HCT116 (cell line): Measurements from ENCODE around the gene CYP4F8. TPM values are rescaled to one million over a fixed set of nuclear protein-coding genes. Genes with fewer than 3 reads are reported as not detected.

Source experiments
- ATAC-seq: fragments of 200-7000 bp; cut with Tn5 transposase; 2 replicates; pipeline ENCODE4 v1.9.1; 2020; ENCODE audit warnings: mild to moderate bottlenecking, moderate library complexity
- BruUV-seq: library from RNA; stranded (reverse); fragments of 400-500 nt; replicated peaks from 2 replicates; lab custom pipeline; 2021; lab: Mats Ljungman, UMichigan
- CTCF ChIA-PET: fragments of 300-600 bp; sonication (Branson Sonifier 250); formaldehyde crosslinking; loops from one replicate; lab custom pipeline; 2021; ENCODE audit warnings: antibody characterized with exemption; lab: Charles Lee
- POLR2A ChIA-PET: fragments of 300-600, 350-600 bp; sonication (Branson Sonifier 250); formaldehyde crosslinking; loops from one replicate; lab custom pipeline; 2021; ENCODE audit warnings: antibody characterized with exemption; lab: Charles Lee
- RAD21 ChIA-PET, 2 experiments: fragments of 300-600 bp; sonication (Branson Sonifier 250); formaldehyde crosslinking; loops; one replicate each; lab custom pipeline; 2023; ENCODE audit warnings: low total read pairs in 2 of 2; ENCODE audit not compliant: uncharacterized antibody in 2 of 2, unreplicated experiment in 2 of 2, low non-redundant PET in 1 of 2; lab: Charles Lee
- DNase-seq: peaks from one replicate; pipeline ENCODE4 v3.0.0-alpha.2; 2010; ENCODE audit warnings: low read depth, low spot score
- H2AFZ ChIP-seq: fragments of 200-600 bp; shearing (Covaris generic), sonication (generic); 2 replicates; pipeline ENCODE4 v1.6.1; 2017; ENCODE audit warnings: low read depth, mixed run types, mixed read lengths, antibody characterized with exemption, low read length; ENCODE audit not compliant: poor library complexity, severe bottlenecking
- H3K27ac ChIP-seq: 2 replicates; pipeline ENCODE4 v1.5.1; 2012; ENCODE audit warnings: low read depth, low read length
- H3K27me3 ChIP-seq: fragments of 200-600 bp; sonication (generic); 2 replicates; pipeline ENCODE4 v1.6.1; 2016; ENCODE audit warnings: mixed run types, low read length, mixed read lengths; ENCODE audit not compliant: insufficient read depth
- H3K36me3 ChIP-seq, 2 experiments: fragments of 200-500 bp in 1 of 2; fragments of 200-600 bp in 1 of 2; sonication (Bioruptor generic) in 1 of 2; sonication (generic) in 1 of 2; 2 replicates each; pipeline versions ENCODE4 v1.5.1 to v1.6.1; 2014 to 2016; ENCODE audit warnings: low read length in 2 of 2, inconsistent platforms in 1 of 2, mixed read lengths in 1 of 2, mixed run types in 1 of 2; ENCODE audit not compliant: insufficient read depth in 2 of 2, control insufficient read depth in 1 of 2
- H3K4me1 ChIP-seq, 2 experiments: fragments of 200-600 bp in 1 of 2; sonication (generic) in 1 of 2; 2 replicates each; pipeline versions ENCODE4 v1.5.1 to v1.6.1; 2012 to 2017; ENCODE audit warnings: low read length in 2 of 2, inconsistent platforms in 1 of 2, mild to moderate bottlenecking in 1 of 2, mixed read lengths in 1 of 2, mixed run types in 1 of 2, moderate library complexity in 1 of 2; ENCODE audit not compliant: insufficient read depth in 2 of 2, control insufficient read depth in 1 of 2
- H3K4me2 ChIP-seq: fragments of 200-600 bp; sonication (generic); 2 replicates; pipeline ENCODE4 v1.6.1; 2017; ENCODE audit warnings: mixed run types, low read length, mixed read lengths
- H3K4me3 ChIP-seq, 2 experiments: fragments of 200-600 bp in 1 of 2; sonication (generic) in 1 of 2; replicated peaks in 1 of 2; 2 replicates each; pipeline ENCODE4 v1.5.1; 2011 to 2016; ENCODE audit warnings: low read length in 2 of 2, control low read depth in 1 of 2, low read depth in 1 of 2, mild to moderate bottlenecking in 1 of 2, mixed read lengths in 1 of 2, mixed run types in 1 of 2
- H3K79me2 ChIP-seq: fragments of 200-600 bp; sonication (generic); 2 replicates; pipeline ENCODE4 v1.6.1; 2017; ENCODE audit warnings: mild to moderate bottlenecking, mixed run types, low read length, moderate library complexity, mixed read lengths; ENCODE audit not compliant: insufficient read depth
- H3K9ac ChIP-seq: fragments of 200-600 bp; sonication (generic); 2 replicates; pipeline ENCODE4 v1.6.1; 2016; ENCODE audit warnings: low read length, mixed read lengths
- H3K9me2 ChIP-seq: fragments of 200-600 bp; sonication (generic), shearing (Covaris generic); 2 replicates; pipeline ENCODE4 v1.6.1; 2017; ENCODE audit warnings: mixed run types, mild to moderate bottlenecking, moderate library complexity; ENCODE audit not compliant: insufficient read depth
- H3K9me3 ChIP-seq, 2 experiments: fragments of 200-500 bp in 1 of 2; fragments of 200-600 bp in 1 of 2; sonication (Bioruptor generic) in 1 of 2; sonication (generic) in 1 of 2; 2 replicates each; pipeline ENCODE4 v1.6.1; 2014 to 2017; ENCODE audit warnings: low read length in 2 of 2, mixed read lengths in 2 of 2, inconsistent platforms in 1 of 2, low read depth in 1 of 2, mild to moderate bottlenecking in 1 of 2, mixed run types in 1 of 2, moderate library complexity in 1 of 2; ENCODE audit not compliant: control insufficient read depth in 1 of 2, insufficient read depth in 1 of 2
- H4K20me1 ChIP-seq: fragments of 200-600 bp; sonication (generic), shearing (Covaris generic); 2 replicates; pipeline ENCODE4 v1.6.1; 2017; ENCODE audit warnings: mixed run types, mild to moderate bottlenecking, moderate library complexity; ENCODE audit not compliant: insufficient read depth
- ATF3 ChIP-seq: IDR thresholded peaks from 2 replicates; pipeline ENCODE4 v1.6.1; 2012
- CBX3 ChIP-seq: IDR thresholded peaks from 2 replicates; pipeline ENCODE4 v1.6.1; 2012; ENCODE audit warnings: low read depth
- EGR1 ChIP-seq: IDR thresholded peaks from 2 replicates; pipeline ENCODE4 v1.6.1; 2012; ENCODE audit warnings: low read depth
- EZH2 ChIP-seq: fragments of 200-600 bp; sonication (generic); IDR thresholded peaks from 2 replicates; pipeline ENCODE4 v1.6.1; 2017; ENCODE audit warnings: antibody characterized with exemption, mixed run types
- EZH2phosphoT487 ChIP-seq: fragments of 200-600 bp; IDR thresholded peaks from 2 replicates; pipeline ENCODE4 v1.6.1; 2018; ENCODE audit warnings: antibody characterized with exemption, borderline replicate concordance
- FOSL1 ChIP-seq: IDR thresholded peaks from 2 replicates; pipeline ENCODE4 v1.6.1; 2012; ENCODE audit warnings: low read depth
- JUND ChIP-seq: IDR thresholded peaks from 2 replicates; pipeline ENCODE4 v1.6.1; 2012
- POLR2A ChIP-seq: IDR thresholded peaks from 2 replicates; pipeline ENCODE4 v1.7.0; 2011; ENCODE audit warnings: borderline replicate concordance; ENCODE audit not compliant: insufficient read depth, insufficient read length; ENCODE audit errors: extremely low read depth
- POLR2AphosphoS5 ChIP-seq: IDR thresholded peaks from 2 replicates; pipeline ENCODE4 v1.6.1; 2011; ENCODE audit warnings: mild to moderate bottlenecking, low read depth, low read length, moderate library complexity
- RAD21 ChIP-seq: IDR thresholded peaks from 2 replicates; pipeline ENCODE4 v1.6.1; 2012; ENCODE audit warnings: low read depth, mild to moderate bottlenecking
- SIN3A ChIP-seq: IDR thresholded peaks from 2 replicates; pipeline ENCODE4 v1.6.1; 2012; ENCODE audit warnings: low read depth
- SP1 ChIP-seq: IDR thresholded peaks from 2 replicates; pipeline ENCODE4 v1.6.1; 2012; ENCODE audit warnings: low read depth
- TCF7L2 ChIP-seq: IDR thresholded peaks from 2 replicates; pipeline ENCODE4 v1.7.0; 2011; ENCODE audit warnings: borderline replicate concordance, inconsistent platforms; ENCODE audit not compliant: insufficient read depth, insufficient read length; ENCODE audit errors: extremely low read depth
- ZFX ChIP-seq: fragments of 450-650 bp; IDR thresholded peaks from 2 replicates; pipeline ENCODE4 v1.6.1; 2017
- intact Hi-C: fragments of 100-400 bp; cut with micrococcal nuclease; formaldehyde crosslinking; loops from 2 replicates; pipeline ENCODE4 v1.10.0; 2022
- total RNA-seq: library from RNA; stranded (reverse); gene quantifications from one replicate; pipeline ENCODE4 v1.2.1, GENCODE V29; 2021; ENCODE audit not compliant: unreplicated experiment
- TF ChIP-seq, protein P1 (sequence below): IDR thresholded peaks from 2 replicates; pipeline ENCODE4 v1.6.1; 2011; ENCODE audit warnings: mild to moderate bottlenecking, low read length, moderate library complexity; ENCODE audit not compliant: insufficient replicate concordance; ENCODE audit errors: extremely low read depth

CYP4F8 gene
- total RNA-seq, 1 experiment from 2014 or later, result not detected

GRCh38 chr19:15640294-15640903 is 25.4 kb downstream of the CYP4F8 start, which contains the start of gene CYP4F3:
CYP4F3 (plus strand) TSS chr19:15640897; CDS start chr19:15641416, 519 bp downstream.
- no TSS peak for BruUV-seq
- Histone ChIP-seq H3K4me1 (peaks cover 16 to 31% of the 10 kb centered on the region in 2 experiments), H3K4me2 (peak within 1 kb of the TSS; percentile 61), H3K4me3 (0 out of 4 replicates have a peak within 1 kb of the TSS, but pooled peaks of 1 of the 2 experiments have one; percentile 4), H3K36me3 (no peaks in the 10 kb centered on the region), H2AFZ (peak within 1 kb of the TSS; percentile 9), H4K20me1 (no peaks in the 10 kb centered on the region), H3K9me3 (no peaks in the 10 kb centered on the region), H3K9ac (peak within 1 kb of the TSS; percentile 8; the same call in 1 of the 2 replicates), H3K27me3 (no peaks in the 10 kb centered on the region), H3K79me2 (no peaks in the 10 kb centered on the region), H3K27ac (peak within 1 kb of the TSS; percentile 53), H3K9me2 (no peaks in the 10 kb centered on the region)
- DNase-seq (peak; percentile 80), ATAC-seq (peak; percentile 99)
- intact Hi-C loops, result no loop called here
- CTCF ChIA-PET, result interaction anchor here (1.0 to 1.4 kb wide), 2 partner anchors 10 to 169 kb away, joined by 3 to 4 read pairs; no protein-coding TSS in a partner anchor
- TF ChIP-seq, protein P1, sequence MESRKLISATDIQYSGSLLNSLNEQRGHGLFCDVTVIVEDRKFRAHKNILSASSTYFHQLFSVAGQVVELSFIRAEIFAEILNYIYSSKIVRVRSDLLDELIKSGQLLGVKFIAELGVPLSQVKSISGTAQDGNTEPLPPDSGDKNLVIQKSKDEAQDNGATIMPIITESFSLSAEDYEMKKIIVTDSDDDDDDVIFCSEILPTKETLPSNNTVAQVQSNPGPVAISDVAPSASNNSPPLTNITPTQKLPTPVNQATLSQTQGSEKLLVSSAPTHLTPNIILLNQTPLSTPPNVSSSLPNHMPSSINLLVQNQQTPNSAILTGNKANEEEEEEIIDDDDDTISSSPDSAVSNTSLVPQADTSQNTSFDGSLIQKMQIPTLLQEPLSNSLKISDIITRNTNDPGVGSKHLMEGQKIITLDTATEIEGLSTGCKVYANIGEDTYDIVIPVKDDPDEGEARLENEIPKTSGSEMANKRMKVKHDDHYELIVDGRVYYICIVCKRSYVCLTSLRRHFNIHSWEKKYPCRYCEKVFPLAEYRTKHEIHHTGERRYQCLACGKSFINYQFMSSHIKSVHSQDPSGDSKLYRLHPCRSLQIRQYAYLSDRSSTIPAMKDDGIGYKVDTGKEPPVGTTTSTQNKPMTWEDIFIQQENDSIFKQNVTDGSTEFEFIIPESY, result no peak
- TF ChIP-seq POLR2AphosphoS5, result peak; percentile 68
- TF ChIP-seq RAD21, result no peak
- no peak for TF ChIP-seq ZFX
- no peak for TF ChIP-seq EGR1
- peak; percentile 80 for TF ChIP-seq SP1
- TF ChIP-seq SIN3A, result no peak
- TF ChIP-seq CBX3, result peak; percentile 34; the same call in 1 of the 2 replicates
- TF ChIP-seq JUND, result no peak
- TF ChIP-seq POLR2A, result no peak
- TF ChIP-seq EZH2phosphoT487, result no peak
- TF ChIP-seq EZH2, result no peak
- no peak for TF ChIP-seq ATF3
- TF ChIP-seq FOSL1, result no peak
- TF ChIP-seq TCF7L2, result no peak
- RAD21 ChIA-PET, result no interaction called here
- POLR2A ChIA-PET, result interaction anchor here (1.0 kb wide), 2 partner anchors 193 to 196 kb away, joined by 3 to 5 read pairs; no protein-coding TSS in a partner anchor
